Neural cell (in vitro differentiated cells): Measurements from ENCODE around the gene MB21D2. TPM values are rescaled to one million over a fixed set of nuclear protein-coding genes. Genes with fewer than 3 reads are reported as not detected.

Experiments
- H2AFZ ChIP-seq: fragments of 200-600, 300-800 bp; sonication (generic), shearing (Covaris generic); 2 replicates; pipeline ENCODE4 v1.6.0; 2014; ENCODE audit warnings: low read depth, mild to moderate bottlenecking, antibody characterized with exemption, low read length, moderate library complexity
- H3F3A ChIP-seq: fragments of 200-600 bp; shearing (Covaris generic); 2 replicates; pipeline ENCODE4 v1.6.1; 2016; ENCODE audit warnings: mild to moderate bottlenecking, moderate library complexity, mixed read lengths, antibody characterized with exemption, low read length; ENCODE audit not compliant: insufficient read depth, poor library complexity, severe bottlenecking
- H3K27ac ChIP-seq: fragments of 200-600, 300-800 bp; sonication (generic), shearing (Covaris generic); 2 replicates; pipeline ENCODE4 v1.5.1; 2014; ENCODE audit warnings: mild to moderate bottlenecking, low read length, moderate library complexity
- H3K27me3 ChIP-seq: fragments of 300-800, 200-600 bp; sonication (generic), shearing (Covaris generic); 2 replicates; pipeline ENCODE4 v1.6.0; 2014; ENCODE audit warnings: mild to moderate bottlenecking, low read depth, low read length, moderate library complexity; ENCODE audit not compliant: insufficient read depth
- H3K36me3 ChIP-seq: fragments of 300-800, 200-600 bp; sonication (generic), shearing (Covaris generic); 2 replicates; pipeline ENCODE4 v1.5.1; 2014; ENCODE audit warnings: mild to moderate bottlenecking, antibody characterized with exemption, low read length, moderate library complexity; ENCODE audit not compliant: insufficient read depth
- H3K4me2 ChIP-seq: fragments of 300-800, 200-600 bp; sonication (generic), shearing (Covaris generic); 2 replicates; pipeline ENCODE4 v1.6.0; 2014; ENCODE audit warnings: mild to moderate bottlenecking, low read length
- H3K4me3 ChIP-seq: fragments of 300-800, 200-600 bp; sonication (generic), shearing (Covaris generic); 2 replicates; pipeline ENCODE4 v1.5.1; 2014; ENCODE audit warnings: mild to moderate bottlenecking, low read length, moderate library complexity
- H3K79me2 ChIP-seq: fragments of 200-600 bp; shearing (Covaris generic); replicated peaks from 2 replicates; pipeline ENCODE4 v1.6.0; 2014; ENCODE audit warnings: mild to moderate bottlenecking, low read length, moderate library complexity; ENCODE audit not compliant: insufficient read depth
- H3K9ac ChIP-seq: fragments of 300-800, 200-600 bp; sonication (generic), shearing (Covaris generic); 2 replicates; pipeline ENCODE4 v1.6.1; 2016; ENCODE audit warnings: mild to moderate bottlenecking, low read length, mixed read lengths
- H3K9me2 ChIP-seq: fragments of 200-600 bp; shearing (Covaris generic); 2 replicates; pipeline ENCODE4 v1.6.1; 2016; ENCODE audit warnings: mild to moderate bottlenecking, low read length, mixed read lengths; ENCODE audit not compliant: insufficient read depth
- H3K9me3 ChIP-seq: fragments of 200-600, 300-800 bp; sonication (generic), shearing (Covaris generic); 2 replicates; pipeline ENCODE4 v1.6.1; 2016; ENCODE audit warnings: mild to moderate bottlenecking, mixed run types, low read length, moderate library complexity, mixed read lengths
- H4K20me1 ChIP-seq: fragments of 200-600 bp; shearing (Covaris generic); 2 replicates; pipeline ENCODE4 v1.6.1; 2016; ENCODE audit warnings: mild to moderate bottlenecking, mixed run types; ENCODE audit not compliant: insufficient read depth
- CTCF ChIP-seq: fragments of 450-650 bp; IDR thresholded peaks from 2 replicates; pipeline ENCODE4 v1.5.1; 2014; ENCODE audit warnings: antibody characterized with exemption, mild to moderate bottlenecking, moderate library complexity; ENCODE audit not compliant: poor library complexity, severe bottlenecking
- EP300 ChIP-seq: fragments of 450-650 bp; conservative IDR thresholded peaks from 2 replicates; pipeline ENCODE4 v1.6.1; 2014; ENCODE audit warnings: antibody characterized with exemption, mild to moderate bottlenecking, moderate library complexity; ENCODE audit not compliant: poor library complexity, severe bottlenecking
- EZH2 ChIP-seq: fragments of 200-600, 300-800 bp; shearing (Covaris generic), sonication (generic); IDR thresholded peaks from 2 replicates; pipeline ENCODE4 v1.6.1; 2014; ENCODE audit warnings: antibody characterized with exemption, low read length, borderline replicate concordance, mild to moderate bottlenecking; ENCODE audit not compliant: insufficient read depth, poor library complexity, severe bottlenecking
- MXI1 ChIP-seq: fragments of 450-650 bp; conservative IDR thresholded peaks from 2 replicates; pipeline ENCODE4 v1.6.1; 2014; ENCODE audit warnings: antibody characterized with exemption, mild to moderate bottlenecking; ENCODE audit not compliant: poor library complexity, severe bottlenecking
- POLR2AphosphoS5 ChIP-seq: IDR thresholded peaks from 2 replicates; pipeline ENCODE4 v1.6.1; 2012
- RAD21 ChIP-seq: fragments of 450-650 bp; conservative IDR thresholded peaks from 2 replicates; pipeline ENCODE4 v1.6.1; 2014; ENCODE audit warnings: antibody characterized with exemption, mild to moderate bottlenecking, moderate library complexity
- REST ChIP-seq: IDR thresholded peaks from 2 replicates; pipeline ENCODE4 v1.6.1; 2012; ENCODE audit warnings: borderline replicate concordance
- SMC3 ChIP-seq: fragments of 450-650 bp; conservative IDR thresholded peaks from 2 replicates; pipeline ENCODE4 v1.6.1; 2014; ENCODE audit warnings: antibody characterized with exemption, mild to moderate bottlenecking, moderate library complexity; ENCODE audit not compliant: poor library complexity
- TAF1 ChIP-seq: IDR thresholded peaks from 2 replicates; pipeline ENCODE4 v1.6.1; 2012; ENCODE audit warnings: low read depth
- polyA plus RNA-seq: library from polyadenylated mRNA; depleted of rRNA; stranded (reverse); fragments of >200 nt; gene quantifications from 2 replicates; pipeline ENCODE4 v1.2.3, GENCODE V29; 2014

Gene MB21D2
- polyA plus RNA-seq, 1 donor from 2014 or later: 39.0 TPM

DNA sequence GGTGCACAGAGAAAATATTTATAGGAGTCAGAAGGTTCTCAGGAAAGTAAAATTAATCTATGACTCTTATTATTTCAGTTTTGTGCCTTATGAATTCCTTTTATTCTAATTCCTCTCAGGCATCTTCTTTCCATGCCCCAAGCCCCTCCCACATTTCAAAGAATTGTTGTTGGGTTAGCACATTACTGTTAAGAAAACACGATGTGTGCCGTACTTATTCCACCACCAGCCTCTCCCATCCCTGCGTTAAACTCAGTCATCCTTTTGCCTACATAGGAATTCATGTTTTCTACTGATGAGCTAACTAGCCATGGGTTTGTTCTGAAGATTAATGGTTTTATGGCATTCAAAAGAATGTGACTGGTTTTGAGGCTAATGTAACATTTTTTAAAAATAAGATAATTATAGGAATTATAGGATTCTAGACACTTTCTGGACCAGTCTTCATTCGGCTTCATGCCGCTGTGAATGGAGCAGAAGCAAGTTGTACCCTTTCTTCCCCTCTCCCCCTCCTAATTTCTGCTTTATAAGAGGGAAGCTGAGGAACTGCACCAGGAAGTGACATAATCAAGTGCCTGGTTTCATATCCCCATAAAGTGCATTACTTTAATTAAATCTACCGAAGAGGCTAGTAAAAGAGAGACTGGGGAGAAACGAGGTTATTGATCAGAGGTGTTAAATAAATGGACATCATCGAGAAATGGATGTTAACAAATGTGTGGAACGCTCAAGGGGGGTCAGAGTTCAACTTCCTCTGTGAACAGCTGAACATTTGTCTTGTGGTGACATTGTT lies 12.3 kb upstream of the MB21D2 start:
- TF ChIP-seq EZH2: no peak
- no peak for TF ChIP-seq POLR2AphosphoS5
- no peak for TF ChIP-seq EP300
- no peaks in the 10 kb centered on the region for H3K27me3 ChIP-seq
- no peak overlapping the region for H2AFZ ChIP-seq
- no peak overlapping the region for H3K4me3 ChIP-seq
- H3K9me2 ChIP-seq: no peaks in the 10 kb centered on the region
- no peaks in the 10 kb centered on the region for H3K79me2 ChIP-seq
- no peak overlapping the region for H3K9ac ChIP-seq
- H3K4me2 ChIP-seq: no peak overlapping the region
- H3K27ac ChIP-seq: no peak overlapping the region
- H3K9me3 ChIP-seq: no peaks in the 10 kb centered on the region
- no peaks in the 10 kb centered on the region for H4K20me1 ChIP-seq
- no peaks in the 10 kb centered on the region for H3F3A ChIP-seq
- H3K36me3 ChIP-seq: no peaks in the 10 kb centered on the region

- no peak overlapping the region for H2AFZ ChIP-seq
These were observed 11.5 kb upstream of the MB21D2 start for GRCh38 chr3:192929146-192929545.

More at GRCh38 chr3:192929146-192929545, 11.5 kb upstream of the MB21D2 start:
- Histone ChIP-seq H3K27ac (no peak overlapping the region), H3K9me3 (no peaks in the 10 kb centered on the region), H3K36me3 (no peaks in the 10 kb centered on the region), H3F3A (no peaks in the 10 kb centered on the region), H3K4me2 (no peak overlapping the region), H3K9me2 (no peaks in the 10 kb centered on the region), H3K79me2 (no peaks in the 10 kb centered on the region), H4K20me1 (no peaks in the 10 kb centered on the region), H3K4me3 (no peak overlapping the region), H3K27me3 (no peaks in the 10 kb centered on the region), H3K9ac (no peak overlapping the region)
- no peak for TF ChIP-seq SMC3
- TF ChIP-seq REST: no peak
- TF ChIP-seq MXI1: no peak
- TF ChIP-seq EP300: no peak
- TF ChIP-seq EZH2: no peak
- no peak for TF ChIP-seq TAF1
- TF ChIP-seq RAD21: no peak
- no peak for TF ChIP-seq CTCF
